Esophagus mucosa (tissue), 1 donor: ENCODE results near the gene A3GALT2. TPM values are rescaled to one million over a fixed set of nuclear protein-coding genes. Genes with fewer than 3 reads are reported as not detected.

ENCODE experiments used
- ATAC-seq: fragments of 200-7000 bp; cut with Tn5 transposase; one replicate; pipeline ENCODE4 v1.9.1; 2020
- total RNA-seq: library from RNA; stranded (reverse); gene quantifications from one replicate; pipeline ENCODE4 v1.2.4, GENCODE V29; 2023
- donor health status: DM: yes; HTN: yes; CAD: no.

The A3GALT2 gene
- total RNA-seq, 1 donor from 2014 or later: not detected

GRCh38 chr1:33331444-33332356 lies 10.8 kb upstream of the A3GALT2 start:
- ATAC-seq: no peak

- no peak for ATAC-seq
Observed at GRCh38 chr1:33330906-33331305, 10.0 kb upstream of the A3GALT2 start.

GRCh38 chr1:33330361-33330890 lies 9.5 kb upstream of the A3GALT2 start:
- no peak for ATAC-seq

- ATAC-seq: no peak
Observed at GRCh38 chr1:33329600-33330305, 8.9 kb upstream of the A3GALT2 start.

- no peak for ATAC-seq
Observed at GRCh38 chr1:33328817-33329216, 7.9 kb upstream of the A3GALT2 start.

GRCh38 chr1:33327587-33328325 lies 6.9 kb upstream of the A3GALT2 start:
- peak; percentile 46 for ATAC-seq

GRCh38 chr1:33326785-33327184 lies 5.9 kb upstream of the A3GALT2 start:
- no peak for ATAC-seq

- no peak for ATAC-seq
Observed at GRCh38 chr1:33324677-33325575, 4.0 kb upstream of the A3GALT2 start.

- ATAC-seq: no peak
Observed at GRCh38 chr1:33323663-33324477, 3.0 kb upstream of the A3GALT2 start.

GRCh38 chr1:33322870-33323585 lies 2.1 kb upstream of the A3GALT2 start:
- ATAC-seq: no peak

- ATAC-seq: no peak
Observed at GRCh38 chr1:33322109-33322508, 1.2 kb upstream of the A3GALT2 start.

GRCh38 chr1:33321178-33321577 lies 280 bp upstream of the A3GALT2 start:
- no peak for ATAC-seq

- ATAC-seq: peak; percentile 9
Observed at GRCh38 chr1:33319949-33320618, 814 bp downstream of the A3GALT2 start.

GRCh38 chr1:33319186-33319948 lies 1.5 kb downstream of the A3GALT2 start:
- ATAC-seq: no peak

GRCh38 chr1:33317946-33318345 lies 3.0 kb downstream of the A3GALT2 start:
- no peak for ATAC-seq

- no peak for ATAC-seq
Observed at GRCh38 chr1:33317354-33317753, 3.5 kb downstream of the A3GALT2 start.

GRCh38 chr1:33316601-33317000 lies 4.3 kb downstream of the A3GALT2 start:
- ATAC-seq: no peak

GRCh38 chr1:33314416-33314815 lies 6.5 kb downstream of the A3GALT2 start:
- ATAC-seq: no peak

GRCh38 chr1:33312413-33312749 lies 8.5 kb downstream of the A3GALT2 start:
- ATAC-seq: no peak
